Astrocyte (in vitro differentiated cells and primary cell): ENCODE measurements around the gene CD81.

Experiments
- CTCF ChIP-seq: IDR thresholded peaks from 2 replicates; pipeline ENCODE4 v1.5.1; 2011; ENCODE audit warnings: low read depth, mild to moderate bottlenecking, inconsistent platforms, low read length, moderate library complexity; ENCODE audit not compliant: insufficient read depth
- EZH2 ChIP-seq: IDR thresholded peaks from 2 replicates; pipeline ENCODE4 v1.6.1; 2012; ENCODE audit warnings: mild to moderate bottlenecking, low read length, inconsistent platforms; ENCODE audit not compliant: insufficient read depth

DNA sequence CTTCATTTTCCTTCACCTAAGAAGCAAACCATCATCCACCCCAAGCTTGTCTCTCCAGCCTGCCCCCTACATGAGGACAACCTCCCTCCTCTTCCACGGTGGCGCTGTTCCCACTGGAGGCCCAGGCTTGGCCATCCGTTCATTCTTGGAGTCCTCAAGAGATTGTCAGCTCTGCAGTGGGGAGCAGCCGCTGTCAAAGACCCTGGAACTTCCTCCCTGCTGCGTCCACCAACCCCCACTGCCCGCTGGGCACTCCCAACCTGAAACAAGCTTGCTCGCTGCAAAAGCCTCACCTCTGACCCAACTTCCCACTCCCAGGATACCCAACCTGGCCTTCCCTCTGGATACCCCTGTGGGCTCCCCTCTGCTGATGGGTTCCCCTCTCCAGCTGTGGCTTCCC, 10.4 kb upstream of the CD81 start:
- TF ChIP-seq CTCF (no peak), EZH2 (no peak)
